ENCODE data around the gene FAM200B.

The FAM200B gene

DNA sequence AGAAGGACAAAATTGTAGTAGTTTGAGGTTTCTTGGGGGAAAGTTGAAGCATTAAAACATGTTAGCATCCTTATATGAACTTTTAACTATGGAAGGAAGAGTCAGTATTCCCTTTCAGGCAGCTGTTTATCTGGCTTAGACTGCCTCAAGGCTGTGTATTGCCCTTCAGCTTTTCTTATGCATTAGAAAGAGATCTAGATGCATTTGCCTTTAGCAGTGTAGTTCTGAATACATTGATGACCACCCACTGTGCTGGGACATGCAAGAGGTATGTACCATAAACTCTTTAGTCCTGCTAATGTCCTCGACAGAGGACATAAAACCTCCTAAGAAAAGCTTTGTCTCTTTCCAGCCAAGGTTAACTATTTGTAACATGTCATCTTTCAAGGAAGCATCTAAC is 2.9 kb downstream of the FAM200B start:
- H3K27ac ChIP-seq: peak overlapping the region; percentile 21
- no peak for DNase-seq
- H3K4me3 ChIP-seq (ENCODE audit: low read depth, low read length): no peak overlapping the region
- TF ChIP-seq CTCF (IDR thresholded peaks at IDR 0.05; ENCODE audit: low read depth, low read length, missing control alignments): no peak
- no peaks in the 10 kb centered on the region for H3K27me3 ChIP-seq (replicated peaks)
- in situ Hi-C loops (cut with HindIII; ENCODE audit: low pct_ligation_motif_present, low sequenced_read_pairs): no loop called here
- H3K36me3 ChIP-seq (replicated peaks): peaks cover 25% of the 10 kb centered on the region

DNA sequence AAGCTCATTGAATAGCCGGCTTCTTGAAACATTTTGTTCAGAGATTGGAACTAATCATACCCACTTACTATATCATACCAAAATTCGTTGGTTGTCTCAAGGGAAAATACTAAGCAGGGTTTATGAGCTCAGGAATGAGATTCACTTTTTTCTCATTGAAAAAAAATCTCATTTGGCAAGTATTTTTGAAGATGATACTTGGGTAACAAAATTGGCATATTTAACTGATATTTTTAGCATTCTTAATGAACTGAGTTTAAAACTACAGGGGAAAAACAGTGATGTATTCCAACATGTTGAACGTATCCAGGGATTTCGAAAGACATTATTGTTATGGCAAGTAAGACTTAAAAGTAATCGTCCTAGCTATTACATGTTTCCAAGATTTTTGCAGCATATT is 6.4 kb downstream of the FAM200B start:
- no peak for TF ChIP-seq CTCF (IDR thresholded peaks at IDR 0.05; ENCODE audit: low read depth, low read length, missing control alignments)
- Histone ChIP-seq H3K27me3 (replicated peaks) (no peaks in the 10 kb centered on the region), H3K36me3 (replicated peaks) (peaks cover 25% of the 10 kb centered on the region), H3K27ac (peak overlapping the region; percentile 23), H3K4me3 (ENCODE audit: low read depth, low read length) (no peak overlapping the region)
- in situ Hi-C loops (cut with HindIII; ENCODE audit: low pct_ligation_motif_present, low sequenced_read_pairs): no loop called here
- DNase-seq: no peak

- DNase-seq: peak; percentile 41
- no peak overlapping the region for H3K4me3 ChIP-seq (ENCODE audit: low read depth, low read length)
- H3K27ac ChIP-seq: peak overlapping the region; percentile 99
- peaks cover 24% of the 10 kb centered on the region for H3K36me3 ChIP-seq (replicated peaks)
- no peaks in the 10 kb centered on the region for H3K27me3 ChIP-seq (replicated peaks)
- in situ Hi-C loops (cut with HindIII; ENCODE audit: low pct_ligation_motif_present, low sequenced_read_pairs): no loop called here
- TF ChIP-seq CTCF (IDR thresholded peaks at IDR 0.05; ENCODE audit: low read depth, low read length, missing control alignments): no peak
Measured at GRCh38 chr4:15689540-15689939, 7.9 kb downstream of the FAM200B start.

- Histone ChIP-seq H3K27me3 (replicated peaks) (no peaks in the 10 kb centered on the region), H3K27ac (peak overlapping the region; percentile 99), H3K4me3 (ENCODE audit: low read depth, low read length) (no peak overlapping the region), H3K36me3 (replicated peaks) (peaks cover 21% of the 10 kb centered on the region)
- peak; percentile 96 for DNase-seq
- in situ Hi-C loops (cut with HindIII; ENCODE audit: low pct_ligation_motif_present, low sequenced_read_pairs): no loop called here
- no peak for TF ChIP-seq CTCF (IDR thresholded peaks at IDR 0.05; ENCODE audit: low read depth, low read length, missing control alignments)
Measured at GRCh38 chr4:15690020-15690809, 8.6 kb downstream of the FAM200B start.

- no peak for TF ChIP-seq CTCF (IDR thresholded peaks at IDR 0.05; ENCODE audit: low read depth, low read length, missing control alignments)
- peak; percentile 73 for DNase-seq
- peak overlapping the region; percentile 99 for H3K27ac ChIP-seq
- H3K36me3 ChIP-seq (replicated peaks): peaks cover 14% of the 10 kb centered on the region
- in situ Hi-C loops (cut with HindIII; ENCODE audit: low pct_ligation_motif_present, low sequenced_read_pairs): no loop called here
- H3K4me3 ChIP-seq (ENCODE audit: low read depth, low read length): no peak overlapping the region
- no peaks in the 10 kb centered on the region for H3K27me3 ChIP-seq (replicated peaks)
Measured at GRCh38 chr4:15691346-15692135, 9.9 kb downstream of the FAM200B start.
